SU-DHL-6 (cell line): ENCODE data around the gene PDZD2.

ENCODE experiments used
- H2AFZ ChIP-seq: fragments of 200-600 bp; sonication (generic); 2 replicates; pipeline ENCODE4 v1.6.1; 2014; ENCODE audit warnings: low read depth, mild to moderate bottlenecking, moderate library complexity, mixed read lengths, antibody characterized with exemption, low read length; ENCODE audit not compliant: severe bottlenecking
- H3F3A ChIP-seq: fragments of 200-600 bp; shearing (Covaris generic); 2 replicates; pipeline ENCODE4 v1.6.0; 2016; ENCODE audit warnings: antibody characterized with exemption, mild to moderate bottlenecking; ENCODE audit not compliant: insufficient read depth
- H3K27ac ChIP-seq: fragments of 200-600 bp; sonication (generic); 2 replicates; pipeline ENCODE4 v1.5.1; 2016; ENCODE audit warnings: low read depth, mild to moderate bottlenecking, low read length, moderate library complexity, mixed read lengths
- H3K27me3 ChIP-seq: fragments of 200-600 bp; sonication (generic), shearing (Covaris generic); 2 replicates; pipeline ENCODE4 v1.6.0; 2014; ENCODE audit warnings: mild to moderate bottlenecking, low read length
- H3K36me3 ChIP-seq: fragments of 200-600 bp; sonication (generic); 2 replicates; pipeline ENCODE4 v1.6.1; 2014; ENCODE audit warnings: mild to moderate bottlenecking, low read length, mixed read lengths
- H3K4me2 ChIP-seq: fragments of 300-600, 200-600 bp; shearing (Covaris generic), sonication (generic); 2 replicates; pipeline ENCODE4 v1.6.0; 2014; ENCODE audit warnings: low read length, low read depth, mild to moderate bottlenecking; ENCODE audit not compliant: poor library complexity, severe bottlenecking
- H3K4me3 ChIP-seq: fragments of 200-600 bp; sonication (generic); 2 replicates; pipeline ENCODE4 v1.5.1; 2014; ENCODE audit warnings: antibody characterized with exemption, low read length, mild to moderate bottlenecking, mixed read lengths; ENCODE audit not compliant: insufficient read depth, poor library complexity, severe bottlenecking
- H3K79me2 ChIP-seq: fragments of 200-600 bp; sonication (generic); 2 replicates; pipeline ENCODE4 v1.6.1; 2014; ENCODE audit warnings: mild to moderate bottlenecking, low read length, moderate library complexity; ENCODE audit not compliant: insufficient read depth
- H3K9ac ChIP-seq: fragments of 200-600 bp; sonication (generic); 2 replicates; pipeline ENCODE4 v1.7.0; 2014; ENCODE audit warnings: mild to moderate bottlenecking, low read length
- H3K9me2 ChIP-seq: fragments of 200-600 bp; sonication (generic); replicated peaks from 2 replicates; pipeline ENCODE4 v1.6.1; 2014; ENCODE audit warnings: low read length; ENCODE audit not compliant: insufficient read depth
- H3K9me3 ChIP-seq: fragments of 200-600 bp; sonication (generic); 2 replicates; pipeline ENCODE4 v1.6.1; 2014; ENCODE audit warnings: low read length, mixed read lengths; ENCODE audit not compliant: insufficient read depth
- H4K20me1 ChIP-seq: fragments of 200-600 bp; sonication (generic); 2 replicates; pipeline ENCODE4 v1.6.1; 2014; ENCODE audit warnings: low read depth, mild to moderate bottlenecking, antibody characterized with exemption, low read length, moderate library complexity, mixed read lengths
- EZH2phosphoT487 ChIP-seq: fragments of 200-600 bp; sonication (generic), shearing (Covaris generic); conservative IDR thresholded peaks from 2 replicates; pipeline ENCODE4 v1.6.1; 2018; ENCODE audit warnings: mild to moderate bottlenecking, antibody characterized with exemption, low read length, moderate library complexity, mixed read lengths
- TF ChIP-seq, protein P1 (sequence below): fragments of 200-600 bp; sonication (generic); IDR thresholded peaks from one replicate; pipeline ENCODE4 v1.5.1; 2017; ENCODE audit warnings: antibody characterized with exemption, mild to moderate bottlenecking, low read length, moderate library complexity; ENCODE audit not compliant: insufficient read depth, poor library complexity, severe bottlenecking

PDZD2 gene

DNA sequence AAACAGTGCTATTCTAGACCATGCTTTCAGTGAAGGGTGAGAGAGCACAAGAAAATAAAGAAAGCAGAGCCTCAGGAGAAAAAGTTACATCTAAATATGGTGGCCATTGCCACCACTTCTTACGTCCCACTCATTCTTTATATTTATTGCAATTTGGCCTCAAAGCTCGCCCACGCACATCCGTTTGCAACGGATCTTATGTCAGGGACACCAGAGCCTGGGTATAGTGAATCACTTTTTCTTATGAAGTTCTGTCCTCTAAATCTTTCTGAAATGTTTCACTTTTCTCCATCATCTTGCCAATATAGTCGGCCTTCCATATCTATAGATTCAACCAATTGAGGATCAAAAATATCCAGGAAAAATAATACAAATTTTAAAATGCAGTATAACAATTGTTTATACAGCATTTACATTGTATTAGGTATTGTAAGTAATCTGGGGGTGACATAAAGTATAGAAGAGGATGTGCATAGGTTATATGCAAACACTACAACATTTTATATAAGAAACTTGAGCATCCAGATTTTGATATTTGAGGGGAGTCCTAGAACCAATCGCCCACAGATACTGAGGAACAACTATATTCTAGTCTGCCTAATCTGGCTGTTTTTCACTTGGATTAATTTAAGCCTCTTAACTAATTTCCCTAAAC, 500.0 kb downstream of the PDZD2 start:
- TF ChIP-seq, protein P1, sequence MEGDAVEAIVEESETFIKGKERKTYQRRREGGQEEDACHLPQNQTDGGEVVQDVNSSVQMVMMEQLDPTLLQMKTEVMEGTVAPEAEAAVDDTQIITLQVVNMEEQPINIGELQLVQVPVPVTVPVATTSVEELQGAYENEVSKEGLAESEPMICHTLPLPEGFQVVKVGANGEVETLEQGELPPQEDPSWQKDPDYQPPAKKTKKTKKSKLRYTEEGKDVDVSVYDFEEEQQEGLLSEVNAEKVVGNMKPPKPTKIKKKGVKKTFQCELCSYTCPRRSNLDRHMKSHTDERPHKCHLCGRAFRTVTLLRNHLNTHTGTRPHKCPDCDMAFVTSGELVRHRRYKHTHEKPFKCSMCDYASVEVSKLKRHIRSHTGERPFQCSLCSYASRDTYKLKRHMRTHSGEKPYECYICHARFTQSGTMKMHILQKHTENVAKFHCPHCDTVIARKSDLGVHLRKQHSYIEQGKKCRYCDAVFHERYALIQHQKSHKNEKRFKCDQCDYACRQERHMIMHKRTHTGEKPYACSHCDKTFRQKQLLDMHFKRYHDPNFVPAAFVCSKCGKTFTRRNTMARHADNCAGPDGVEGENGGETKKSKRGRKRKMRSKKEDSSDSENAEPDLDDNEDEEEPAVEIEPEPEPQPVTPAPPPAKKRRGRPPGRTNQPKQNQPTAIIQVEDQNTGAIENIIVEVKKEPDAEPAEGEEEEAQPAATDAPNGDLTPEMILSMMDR: no peak
- H2AFZ ChIP-seq: no peak overlapping the region
- no peaks in the 10 kb centered on the region for H3F3A ChIP-seq
- peaks cover 18% of the 10 kb centered on the region; the same call in 1 of the 2 replicates for H3K36me3 ChIP-seq
- H4K20me1 ChIP-seq: no peaks in the 10 kb centered on the region
- H3K79me2 ChIP-seq: peaks cover 27% of the 10 kb centered on the region
- no peak overlapping the region for H3K9ac ChIP-seq
- H3K27ac ChIP-seq: no peak overlapping the region
- no peaks in the 10 kb centered on the region for H3K9me2 ChIP-seq
- no peak overlapping the region for H3K4me2 ChIP-seq
- H3K4me3 ChIP-seq: no peak overlapping the region
- no peaks in the 10 kb centered on the region for H3K9me3 ChIP-seq
- H3K27me3 ChIP-seq: no peaks in the 10 kb centered on the region

DNA sequence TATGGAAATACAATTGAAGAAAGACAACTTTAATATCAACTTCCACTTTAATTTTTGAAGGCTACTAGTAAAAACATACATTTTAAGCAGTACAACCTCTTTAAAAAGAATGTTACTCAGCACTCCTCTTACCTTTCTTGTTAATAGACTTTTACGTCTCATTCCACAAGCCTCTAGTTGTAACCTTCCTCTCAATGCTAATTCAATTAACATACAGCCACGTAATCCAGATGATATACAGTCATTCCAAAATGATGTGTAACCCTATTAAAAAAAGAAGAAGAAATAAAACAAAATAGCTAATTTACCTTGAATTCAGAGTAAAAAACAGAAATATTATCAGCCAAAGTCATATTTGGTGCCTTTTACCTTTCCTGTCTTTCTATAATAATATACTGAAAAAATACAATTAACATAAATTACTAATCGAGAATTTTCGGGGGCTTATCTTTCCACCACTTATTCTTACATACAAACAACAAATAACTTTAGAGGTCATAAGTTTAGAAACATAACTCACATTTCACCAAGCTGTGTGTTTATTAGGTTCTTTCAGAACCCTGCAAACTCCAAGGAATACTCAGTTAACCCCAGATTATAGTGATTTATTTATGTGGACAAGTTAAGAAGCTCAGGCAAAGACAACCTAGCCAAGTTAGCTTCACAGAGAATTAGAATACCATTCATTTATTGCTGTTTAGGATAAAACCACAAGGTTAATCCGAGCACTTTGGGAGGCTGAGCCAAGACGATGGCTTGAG, 504.9 kb downstream of the PDZD2 start:
- Histone ChIP-seq H3K79me2 (peaks cover 72% of the 10 kb centered on the region), H3K9me2 (no peaks in the 10 kb centered on the region), H4K20me1 (peaks cover 17% of the 10 kb centered on the region; the same call in 1 of the 2 replicates), H3K4me2 (no peak overlapping the region), H3K9me3 (no peaks in the 10 kb centered on the region), H3K27ac (no peak overlapping the region), H3K27me3 (no peaks in the 10 kb centered on the region), H3K4me3 (no peak overlapping the region), H3F3A (no peaks in the 10 kb centered on the region), H3K9ac (no peak overlapping the region), H3K36me3 (peaks cover 8% of the 10 kb centered on the region; the same call in 1 of the 2 replicates), H2AFZ (no peak overlapping the region)
- TF ChIP-seq EZH2phosphoT487: no peak
- TF ChIP-seq, protein P1: no peak

DNA sequence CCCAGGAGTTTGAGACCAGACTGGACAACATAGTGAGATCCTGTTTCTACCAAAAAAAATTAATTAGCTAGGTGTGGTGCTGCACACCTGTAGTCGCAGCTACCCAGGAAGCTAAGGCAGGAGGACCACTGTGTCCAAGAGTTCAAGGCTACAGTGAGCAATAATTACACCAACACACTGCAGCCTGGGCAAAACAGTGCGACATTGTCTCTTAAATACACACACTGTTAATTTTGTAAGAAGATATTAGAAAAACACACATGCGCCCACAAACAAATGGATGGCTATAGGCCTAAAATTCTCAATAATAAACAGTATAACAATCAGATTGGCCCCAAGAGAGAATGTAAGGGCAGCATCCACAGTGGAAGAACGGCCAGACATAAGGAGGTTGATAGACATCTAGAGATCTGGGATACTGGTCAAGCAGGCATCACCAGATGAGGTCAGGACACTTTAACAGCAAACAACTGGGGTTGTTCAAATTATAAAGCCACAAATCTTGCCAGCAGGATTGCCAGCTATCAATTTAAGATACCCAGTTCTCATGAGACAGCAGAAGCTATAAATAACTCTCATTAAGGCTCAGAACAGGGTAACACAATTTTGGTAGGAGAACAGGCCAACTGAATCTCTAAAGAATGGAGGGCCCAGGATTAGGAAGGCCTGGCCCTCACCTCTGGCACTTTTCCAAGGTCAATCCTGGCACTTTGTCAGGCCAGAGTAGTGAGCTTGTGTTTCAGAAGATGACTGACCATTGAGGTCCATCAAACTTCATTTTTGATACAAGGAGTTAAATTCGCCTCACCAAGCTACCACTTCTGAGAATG, 505.7 kb downstream of the PDZD2 start:
- Histone ChIP-seq H3K27me3 (no peaks in the 10 kb centered on the region), H3K4me3 (no peak overlapping the region), H3F3A (no peaks in the 10 kb centered on the region), H4K20me1 (peaks cover 17% of the 10 kb centered on the region; the same call in 1 of the 2 replicates), H2AFZ (no peak overlapping the region), H3K9me3 (no peaks in the 10 kb centered on the region), H3K9ac (no peak overlapping the region), H3K9me2 (no peaks in the 10 kb centered on the region), H3K79me2 (peaks cover 72% of the 10 kb centered on the region), H3K36me3 (peaks cover 5% of the 10 kb centered on the region; the same call in 1 of the 2 replicates), H3K27ac (no peak overlapping the region), H3K4me2 (no peak overlapping the region)
- TF ChIP-seq EZH2phosphoT487: no peak
- TF ChIP-seq, protein P1: no peak
